Activated CD4-positive, alpha-beta T cell treated with anti-CD3 and anti-CD28 coated beads, Interleukin-2, amount 10 ng/mL, durations not matched to agents 24 days and 14 days (primary cell): ENCODE results near the gene CLMP. TPM values are rescaled to one million over a fixed set of nuclear protein-coding genes. Genes with fewer than 3 reads are reported as not detected.
"Not testable (repeated sequence)": the region's sequence is repeated elsewhere in the genome, so short reads cannot be mapped to it uniquely, and the experiment has no call there.

Experiments used
- DNase-seq: peaks from one replicate; pipeline ENCODE4 v3.0.0; 2022
- H3K27ac Mint-ChIP-seq: one replicate; pipeline ENCODE4 v1.8.0; 2022; ENCODE audit warnings: mild to moderate bottlenecking, mixed read lengths
- H3K27me3 Mint-ChIP-seq: one replicate; pipeline ENCODE4 v1.8.0; 2022; ENCODE audit warnings: mixed read lengths
- H3K36me3 Mint-ChIP-seq: one replicate; pipeline ENCODE4 v1.8.0; 2022; ENCODE audit warnings: low read depth, mild to moderate bottlenecking, mixed read lengths
- H3K4me1 Mint-ChIP-seq: one replicate; pipeline ENCODE4 v1.8.0; 2021; ENCODE audit warnings: mixed read lengths
- H3K4me3 Mint-ChIP-seq: one replicate; pipeline ENCODE4 v1.8.0; 2022; ENCODE audit warnings: mild to moderate bottlenecking, moderate library complexity, mixed read lengths
- H3K9me3 Mint-ChIP-seq: one replicate; pipeline ENCODE4 v1.8.0; 2021; ENCODE audit warnings: mixed read lengths
- intact Hi-C: fragments of 100-400 bp; cut with micrococcal nuclease; formaldehyde crosslinking; loops from one replicate; pipeline ENCODE4 v1.15.1; 2023
- total RNA-seq: library from RNA; stranded (reverse); gene quantifications from 2 replicates; pipeline ENCODE4 v1.2.3, GENCODE V29; 2022

The CLMP gene
- total RNA-seq, 1 donor from 2014 or later = 0.05 TPM

GRCh38 chr11:123159183-123159857 is 35.7 kb downstream of the CLMP start:
- no peak for DNase-seq
- Mint-ChIP-seq H3K4me1 (peaks cover 6% of the 10 kb centered on the region), H3K27me3 (peaks cover 4% of the 10 kb centered on the region), H3K27ac (no peak overlapping the region), H3K9me3 (no peaks in the 10 kb centered on the region), H3K4me3 (no peak overlapping the region), H3K36me3 (no peaks in the 10 kb centered on the region)
- intact Hi-C loops = no loop called here

- Mint-ChIP-seq H3K4me1 (peaks cover 6% of the 10 kb centered on the region), H3K36me3 (no peaks in the 10 kb centered on the region)
Observed at GRCh38 chr11:123158033-123159003, 36.7 kb downstream of the CLMP start.

GRCh38 chr11:123152951-123153350 is 42.1 kb downstream of the CLMP start:
- H3K4me1 Mint-ChIP-seq = no peaks in the 10 kb centered on the region
- intact Hi-C loops = no loop called here
- H3K27ac Mint-ChIP-seq = no peak overlapping the region
- no peaks in the 10 kb centered on the region for H3K9me3 Mint-ChIP-seq
- no peaks in the 10 kb centered on the region for H3K36me3 Mint-ChIP-seq
- peaks cover 5% of the 10 kb centered on the region for H3K27me3 Mint-ChIP-seq
- no peak overlapping the region for H3K4me3 Mint-ChIP-seq
- DNase-seq = no peak

More at GRCh38 chr11:123158033-123159003, 36.7 kb downstream of the CLMP start:
- H3K27me3 Mint-ChIP-seq = peaks cover 6% of the 10 kb centered on the region
- no peaks in the 10 kb centered on the region for H3K9me3 Mint-ChIP-seq
- intact Hi-C loops = no loop called here
- no peak for DNase-seq
- no peak overlapping the region for H3K27ac Mint-ChIP-seq
- H3K4me3 Mint-ChIP-seq = no peak overlapping the region

GRCh38 chr11:123152346-123152745 is 42.7 kb downstream of the CLMP start:
- H3K9me3 Mint-ChIP-seq, H3K27me3 Mint-ChIP-seq, H3K27ac Mint-ChIP-seq, H3K4me1 Mint-ChIP-seq, H3K4me3 Mint-ChIP-seq, DNase-seq, H3K36me3 Mint-ChIP-seq, intact Hi-C loops: not testable (repeated sequence)

- no peaks in the 10 kb centered on the region for H3K9me3 Mint-ChIP-seq
- H3K27ac Mint-ChIP-seq = no peak overlapping the region
- peaks cover 5% of the 10 kb centered on the region for H3K27me3 Mint-ChIP-seq
- no peaks in the 10 kb centered on the region for H3K4me1 Mint-ChIP-seq
- no peak for DNase-seq
- no peak overlapping the region for H3K4me3 Mint-ChIP-seq
- intact Hi-C loops = no loop called here
- no peaks in the 10 kb centered on the region for H3K36me3 Mint-ChIP-seq
Observed at GRCh38 chr11:123151796-123152195, 43.3 kb downstream of the CLMP start.

GRCh38 chr11:123151366-123151765 is 43.7 kb downstream of the CLMP start:
- no peak overlapping the region for H3K4me3 Mint-ChIP-seq
- H3K4me1 Mint-ChIP-seq = no peaks in the 10 kb centered on the region
- H3K9me3 Mint-ChIP-seq = no peaks in the 10 kb centered on the region
- no peaks in the 10 kb centered on the region for H3K36me3 Mint-ChIP-seq
- no peak for DNase-seq
- no peak overlapping the region for H3K27ac Mint-ChIP-seq
- intact Hi-C loops = no loop called here
- peaks cover 9% of the 10 kb centered on the region for H3K27me3 Mint-ChIP-seq

GRCh38 chr11:123150882-123151281 is 44.2 kb downstream of the CLMP start:
- DNase-seq = no peak
- no peak overlapping the region for H3K4me3 Mint-ChIP-seq
- intact Hi-C loops = no loop called here
- H3K9me3 Mint-ChIP-seq = no peaks in the 10 kb centered on the region
- no peak overlapping the region for H3K27ac Mint-ChIP-seq
- no peaks in the 10 kb centered on the region for H3K4me1 Mint-ChIP-seq
- H3K36me3 Mint-ChIP-seq = no peaks in the 10 kb centered on the region
- H3K27me3 Mint-ChIP-seq = peaks cover 7% of the 10 kb centered on the region

GRCh38 chr11:123148965-123149364 is 46.1 kb downstream of the CLMP start:
- H3K27me3 Mint-ChIP-seq = peaks cover 6% of the 10 kb centered on the region
- H3K9me3 Mint-ChIP-seq = no peaks in the 10 kb centered on the region
- no peak for DNase-seq
- H3K4me3 Mint-ChIP-seq = no peak overlapping the region
- intact Hi-C loops = no loop called here
- H3K36me3 Mint-ChIP-seq = no peaks in the 10 kb centered on the region
- no peaks in the 10 kb centered on the region for H3K4me1 Mint-ChIP-seq
- no peak overlapping the region for H3K27ac Mint-ChIP-seq

- H3K9me3 Mint-ChIP-seq = no peaks in the 10 kb centered on the region
- no peak overlapping the region for H3K27ac Mint-ChIP-seq
- H3K4me1 Mint-ChIP-seq = no peaks in the 10 kb centered on the region
- no peak for DNase-seq
- no peaks in the 10 kb centered on the region for H3K36me3 Mint-ChIP-seq
- H3K27me3 Mint-ChIP-seq = peaks cover 4% of the 10 kb centered on the region
- intact Hi-C loops = no loop called here
- H3K4me3 Mint-ChIP-seq = no peak overlapping the region
Observed at GRCh38 chr11:123145661-123146060, 49.4 kb downstream of the CLMP start.

- Mint-ChIP-seq H3K27ac (no peak overlapping the region), H3K9me3 (no peaks in the 10 kb centered on the region)
- intact Hi-C loops = no loop called here
Observed at GRCh38 chr11:123145220-123145619, 49.8 kb downstream of the CLMP start.

GRCh38 chr11:123144707-123145106 is 50.3 kb downstream of the CLMP start:
- Mint-ChIP-seq H3K9me3 (no peaks in the 10 kb centered on the region), H3K27ac (no peak overlapping the region), H3K4me1 (no peaks in the 10 kb centered on the region)

More at GRCh38 chr11:123145220-123145619, 49.8 kb downstream of the CLMP start:
- Mint-ChIP-seq H3K27me3 (peaks cover 4% of the 10 kb centered on the region), H3K36me3 (no peaks in the 10 kb centered on the region), H3K4me3 (no peak overlapping the region), H3K4me1 (no peaks in the 10 kb centered on the region)
- DNase-seq = no peak

GRCh38 chr11:123143921-123144320 is 51.1 kb downstream of the CLMP start:
- intact Hi-C loops = no loop called here
- H3K4me1 Mint-ChIP-seq = no peaks in the 10 kb centered on the region
- H3K27me3 Mint-ChIP-seq = peaks cover 6% of the 10 kb centered on the region
- H3K9me3 Mint-ChIP-seq = no peaks in the 10 kb centered on the region
- H3K4me3 Mint-ChIP-seq = no peak overlapping the region
- no peak overlapping the region for H3K27ac Mint-ChIP-seq
- no peak for DNase-seq
- H3K36me3 Mint-ChIP-seq = no peaks in the 10 kb centered on the region

More at GRCh38 chr11:123144707-123145106, 50.3 kb downstream of the CLMP start:
- no peaks in the 10 kb centered on the region for H3K36me3 Mint-ChIP-seq
- DNase-seq = no peak
- no peak overlapping the region for H3K4me3 Mint-ChIP-seq
- intact Hi-C loops = no loop called here
- H3K27me3 Mint-ChIP-seq = peaks cover 6% of the 10 kb centered on the region

- no peak overlapping the region for H3K27ac Mint-ChIP-seq
- H3K4me1 Mint-ChIP-seq = no peaks in the 10 kb centered on the region
- DNase-seq = no peak
- intact Hi-C loops = no loop called here
- H3K36me3 Mint-ChIP-seq = no peaks in the 10 kb centered on the region
- H3K4me3 Mint-ChIP-seq = no peak overlapping the region
- H3K9me3 Mint-ChIP-seq = no peaks in the 10 kb centered on the region
- peaks cover 6% of the 10 kb centered on the region for H3K27me3 Mint-ChIP-seq
Observed at GRCh38 chr11:123143476-123143875, 51.6 kb downstream of the CLMP start.

GRCh38 chr11:123139206-123139605 is 55.8 kb downstream of the CLMP start:
- peaks cover 1% of the 10 kb centered on the region for H3K27me3 Mint-ChIP-seq
- no peaks in the 10 kb centered on the region for H3K4me1 Mint-ChIP-seq
- no peak overlapping the region for H3K27ac Mint-ChIP-seq
- H3K36me3 Mint-ChIP-seq = no peaks in the 10 kb centered on the region
- H3K4me3 Mint-ChIP-seq = no peak overlapping the region
- intact Hi-C loops = no loop called here
- no peak for DNase-seq
- H3K9me3 Mint-ChIP-seq = no peaks in the 10 kb centered on the region
